ENCODE measurements around the gene CYP3A4. TPM values are rescaled to one million over a fixed set of nuclear protein-coding genes. Genes with fewer than 3 reads are reported as not detected.

The CYP3A4 gene
- total and polyA plus RNA-seq, 9 of the 15 experiments (the other 6 are each of a cell fraction or from before 2014, with no cell fraction given): 0.07 to 0.08 TPM; not detected in 7

DNA sequence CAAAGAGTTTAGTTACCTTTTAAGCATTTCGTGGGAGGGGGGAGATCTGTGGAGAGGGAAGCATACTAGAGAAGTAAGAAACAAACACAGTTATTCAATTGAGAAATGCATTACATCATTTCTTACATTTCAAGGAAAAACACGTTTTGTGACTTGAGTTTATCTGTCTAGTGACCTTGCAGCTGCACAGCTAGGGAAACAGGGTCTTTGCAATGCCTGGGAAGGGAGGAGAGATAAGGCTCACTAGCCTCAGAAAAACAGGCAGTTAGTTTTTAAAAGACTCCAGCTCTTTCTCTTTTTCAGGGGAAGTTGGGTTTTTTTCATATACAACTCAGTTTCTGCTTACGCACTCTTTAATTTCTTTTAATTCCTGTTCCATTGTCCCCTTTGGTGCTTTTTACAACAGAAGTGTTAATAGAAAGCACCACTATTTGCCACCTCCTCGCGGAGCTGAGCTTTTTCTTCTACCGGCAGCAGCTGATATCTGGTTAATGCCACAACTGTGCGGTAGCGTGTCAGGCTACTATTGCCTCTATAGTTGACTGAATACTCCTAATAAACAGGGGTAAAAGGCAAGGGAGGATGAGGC lies 49.4 kb upstream of the CYP3A4 start (continued):
- TF ChIP-seq KDM2B (CRISPR knock-in tag; IDR thresholded peaks at IDR 0.05) (no peak), EZH2 (IDR thresholded peaks at IDR 0.05; ENCODE audit: borderline replicate concordance, low read depth, low read length) (no peak), SNRNP70 (optimal IDR thresholded peaks at IDR 0.05; ENCODE audit: low read depth, low read length) (no peak), XRCC3 (IDR thresholded peaks at IDR 0.05) (no peak), FOXJ3 (CRISPR knock-in tag; IDR thresholded peaks at IDR 0.05) (no peak), PTRF (tag; IDR thresholded peaks at IDR 0.05) (no peak), POLR2B (IDR thresholded peaks at IDR 0.05; ENCODE audit: low read depth, partially characterized antibody) (peak; percentile 33), SMARCA5 (IDR thresholded peaks at IDR 0.05) (peak; percentile 42; the same call in 1 of the 2 replicates), CBX8 (IDR thresholded peaks at IDR 0.05; ENCODE audit: borderline replicate concordance, extremely low read depth, low read depth, low read length, poor library complexity, severe bottlenecking) (no peak), HLTF (IDR thresholded peaks at IDR 0.05) (peak; percentile 85), MAZ (CRISPR knock-in tag; conservative IDR thresholded peaks at IDR 0.05 in 1 of 2, IDR thresholded peaks at IDR 0.05 in 1 of 2) (peak; percentile 52 to 66; a peak in 2 of 4 replicates), GABPB1 (CRISPR knock-in tag; IDR thresholded peaks at IDR 0.05) (no peak), NELFE (IDR thresholded peaks at IDR 0.05; ENCODE audit: insufficient read depth, insufficient read length) (no peak), JUN (IDR thresholded peaks at IDR 0.05; ENCODE audit: borderline replicate concordance, low read depth, low read length) (peak; percentile 78), JUN (CRISPR knock-in tag; IDR thresholded peaks at IDR 0.05; ENCODE audit: borderline replicate concordance) (no peak), ZNF311 (CRISPR knock-in tag; IDR thresholded peaks at IDR 0.05) (no peak), ZC3H8 (IDR thresholded peaks at IDR 0.05) (no peak), RHOXF2B (CRISPR knock-in tag; conservative IDR thresholded peaks at IDR 0.05) (no peak), TRIM28 (IDR thresholded peaks at IDR 0.05) (no peak; the same call in none of the 2 replicates), ELF2 (CRISPR knock-in tag; IDR thresholded peaks at IDR 0.05) (no peak), ZBED1 (IDR thresholded peaks at IDR 0.05) (peak; percentile 84; the same call in 1 of the 2 replicates), KDM5B (IDR thresholded peaks at IDR 0.05; ENCODE audit: insufficient replicate concordance, low read depth, low read length) (no peak), NFYB (IDR thresholded peaks at IDR 0.05; ENCODE audit: extremely low read depth, insufficient read length) (no peak)
- TF ChIP-seq, protein P1, sequence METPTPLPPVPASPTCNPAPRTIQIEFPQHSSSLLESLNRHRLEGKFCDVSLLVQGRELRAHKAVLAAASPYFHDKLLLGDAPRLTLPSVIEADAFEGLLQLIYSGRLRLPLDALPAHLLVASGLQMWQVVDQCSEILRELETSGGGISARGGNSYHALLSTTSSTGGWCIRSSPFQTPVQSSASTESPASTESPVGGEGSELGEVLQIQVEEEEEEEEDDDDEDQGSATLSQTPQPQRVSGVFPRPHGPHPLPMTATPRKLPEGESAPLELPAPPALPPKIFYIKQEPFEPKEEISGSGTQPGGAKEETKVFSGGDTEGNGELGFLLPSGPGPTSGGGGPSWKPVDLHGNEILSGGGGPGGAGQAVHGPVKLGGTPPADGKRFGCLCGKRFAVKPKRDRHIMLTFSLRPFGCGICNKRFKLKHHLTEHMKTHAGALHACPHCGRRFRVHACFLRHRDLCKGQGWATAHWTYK (CRISPR knock-in tag; IDR thresholded peaks at IDR 0.05): 0 out of 2 replicates have a peak, but pooled peaks have one; percentile 9
- TF ChIP-seq, protein P2, sequence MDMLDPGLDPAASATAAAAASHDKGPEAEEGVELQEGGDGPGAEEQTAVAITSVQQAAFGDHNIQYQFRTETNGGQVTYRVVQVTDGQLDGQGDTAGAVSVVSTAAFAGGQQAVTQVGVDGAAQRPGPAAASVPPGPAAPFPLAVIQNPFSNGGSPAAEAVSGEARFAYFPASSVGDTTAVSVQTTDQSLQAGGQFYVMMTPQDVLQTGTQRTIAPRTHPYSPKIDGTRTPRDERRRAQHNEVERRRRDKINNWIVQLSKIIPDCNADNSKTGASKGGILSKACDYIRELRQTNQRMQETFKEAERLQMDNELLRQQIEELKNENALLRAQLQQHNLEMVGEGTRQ (CRISPR knock-in tag; IDR thresholded peaks at IDR 0.05): no peak
- TF ChIP-seq, protein P3, sequence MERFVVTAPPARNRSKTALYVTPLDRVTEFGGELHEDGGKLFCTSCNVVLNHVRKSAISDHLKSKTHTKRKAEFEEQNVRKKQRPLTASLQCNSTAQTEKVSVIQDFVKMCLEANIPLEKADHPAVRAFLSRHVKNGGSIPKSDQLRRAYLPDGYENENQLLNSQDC (CRISPR knock-in tag; IDR thresholded peaks at IDR 0.05): no peak
- TF ChIP-seq, protein P4, sequence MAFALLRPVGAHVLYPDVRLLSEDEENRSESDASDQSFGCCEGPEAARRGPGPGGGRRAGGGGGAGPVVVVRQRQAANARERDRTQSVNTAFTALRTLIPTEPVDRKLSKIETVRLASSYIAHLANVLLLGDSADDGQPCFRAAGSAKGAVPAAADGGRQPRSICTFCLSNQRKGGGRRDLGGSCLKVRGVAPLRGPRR (CRISPR knock-in tag; IDR thresholded peaks at IDR 0.05): no peak

Data from K562 (cell line).